HPDE6-E6E7 (cell line): ENCODE results near the gene SCUBE2.
"Not testable (repeated sequence)": the region's sequence is repeated elsewhere in the genome, so short reads cannot be mapped to it uniquely, and the experiment has no call there.

ENCODE experiments used
- DNase-seq: peaks from one replicate; pipeline ENCODE4 v3.0.0; 2011; ENCODE audit warnings: missing footprints; ENCODE audit errors: extremely low spot score

The SCUBE2 gene

GRCh38 chr11:9008661-9009060 lies 82.7 kb downstream of the SCUBE2 start:
- DNase-seq: no peak

GRCh38 chr11:9008011-9008550 lies 83.3 kb downstream of the SCUBE2 start:
- no peak for DNase-seq

- no peak for DNase-seq
Observed at GRCh38 chr11:9005087-9005486, 86.3 kb downstream of the SCUBE2 start.

GRCh38 chr11:9004183-9004926 lies 87.0 kb downstream of the SCUBE2 start:
- DNase-seq: no peak

GRCh38 chr11:9003573-9004182 lies 87.7 kb downstream of the SCUBE2 start, which contains the start of gene NRIP3:
Gene NRIP3 (minus strand): TSS chr11:9004001. CDS start chr11:9003935, 66 bp downstream.
- peak; percentile 38 for DNase-seq

GRCh38 chr11:9002920-9003572 lies 88.4 kb downstream of the SCUBE2 start:
- DNase-seq: no peak

GRCh38 chr11:9001736-9002135 lies 89.7 kb downstream of the SCUBE2 start:
- peak; percentile 79 for DNase-seq

GRCh38 chr11:8998017-8998416 lies 93.4 kb downstream of the SCUBE2 start:
- DNase-seq: no peak

- DNase-seq: no peak
Observed at GRCh38 chr11:8997451-8997850, 93.9 kb downstream of the SCUBE2 start.

GRCh38 chr11:8989453-8989852 lies 101.9 kb downstream of the SCUBE2 start:
- DNase-seq: no peak

- peak; percentile 38 for DNase-seq
Observed at GRCh38 chr11:8988329-8989234, 102.8 kb downstream of the SCUBE2 start.

GRCh38 chr11:8987446-8987845 lies 104.0 kb downstream of the SCUBE2 start:
- no peak for DNase-seq

- not testable (repeated sequence) for DNase-seq
Observed at GRCh38 chr11:8986772-8987171, 104.6 kb downstream of the SCUBE2 start.

GRCh38 chr11:8985462-8985861 lies 105.9 kb downstream of the SCUBE2 start:
- DNase-seq: no peak

GRCh38 chr11:8983552-8983951 lies 107.8 kb downstream of the SCUBE2 start:
- DNase-seq: no peak

- no peak for DNase-seq
Observed at GRCh38 chr11:8980485-8980884, 110.9 kb downstream of the SCUBE2 start.

GRCh38 chr11:8979365-8979764 lies 112.0 kb downstream of the SCUBE2 start:
- DNase-seq: not testable (repeated sequence)

GRCh38 chr11:8973121-8973520 lies 118.3 kb downstream of the SCUBE2 start:
- DNase-seq: no peak

- DNase-seq: no peak
Observed at GRCh38 chr11:8971924-8972316, 119.5 kb downstream of the SCUBE2 start.

GRCh38 chr11:8971196-8971923 lies 120.0 kb downstream of the SCUBE2 start:
- DNase-seq: no peak
